Adipose tissue (tissue), 3 donors: ENCODE data around the gene SYCP2. TPM values are rescaled to one million over a fixed set of nuclear protein-coding genes. Genes with fewer than 3 reads are reported as not detected.

Experiments used
- H3K27ac ChIP-seq: one replicate; pipeline ENCODE4 v1.5.1; 2013; ENCODE audit warnings: low read depth, low read length
- WGBS, 3 donors: extraction: QIAGEN DNeasy Blood & Tissue Kit; methylation state at CpG; one replicate each; pipeline ENCODE4 v1.1.7; 2013; 5-methylcytosine and 5-hydroxymethylcytosine counted together
- polyA plus RNA-seq, 3 donors: library from polyadenylated mRNA; stranded (reverse); fragments of 200-250 nt; gene quantifications; one replicate each; pipeline ENCODE4 v1.2.3, GENCODE V29; 2013
- donor health status: healthy with polysubstance abuse.
- donor health status: Bipolar disorder and iron deficiency.
- donor health status: healthy.

Gene SYCP2
- polyA plus RNA-seq, 3 donors = 1.0 to 8.1 (median 1.2) TPM

DNA sequence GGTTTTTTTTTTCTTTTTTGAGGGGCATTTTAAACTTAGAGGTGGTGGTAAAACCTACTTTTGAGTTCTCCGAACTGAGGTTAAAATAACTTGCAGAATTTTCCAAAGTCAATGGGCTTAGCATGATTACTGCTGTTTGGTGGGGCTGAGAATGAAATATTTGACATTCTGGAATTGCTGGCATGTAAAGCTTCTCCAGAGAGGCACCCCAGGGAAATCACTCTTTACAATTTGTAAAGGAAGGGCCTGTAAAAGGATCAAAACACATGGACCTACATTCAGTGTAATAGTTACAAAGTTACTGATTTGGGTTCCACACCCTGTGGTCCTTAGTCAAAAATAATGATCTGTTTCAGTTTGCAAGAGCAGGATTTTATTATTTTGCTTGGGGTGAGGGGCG lies 12.3 kb upstream of the SYCP2 start:
- 76 to 85% (median 80%) methylated on average over 2 of the region's 2 CpGs for WGBS, 3 donors
- H3K27ac ChIP-seq = no peak overlapping the region

DNA sequence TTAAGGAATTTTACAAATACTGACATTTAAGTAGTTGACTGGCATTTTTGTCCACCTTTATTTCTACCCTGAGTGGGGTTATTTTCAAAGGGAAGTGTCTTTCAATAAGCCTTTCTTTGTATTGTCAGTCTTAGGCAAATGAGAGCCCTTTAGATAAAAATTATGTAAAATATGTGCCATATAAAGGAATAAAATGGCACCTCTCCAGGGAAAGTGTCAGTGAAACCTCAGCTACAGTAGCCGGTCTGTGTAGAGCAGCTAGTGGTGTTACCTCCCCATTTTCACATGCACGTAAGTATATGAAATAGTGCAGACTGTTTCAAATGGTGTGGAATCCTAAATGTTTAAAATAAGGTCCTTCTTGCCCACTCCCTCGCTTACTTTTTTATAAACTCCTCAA lies 11.7 kb upstream of the SYCP2 start:
- H3K27ac ChIP-seq = no peak overlapping the region
- WGBS, 3 donors = 65 to 76% (median 66%) methylated on average over 3 of the region's 3 CpGs

DNA sequence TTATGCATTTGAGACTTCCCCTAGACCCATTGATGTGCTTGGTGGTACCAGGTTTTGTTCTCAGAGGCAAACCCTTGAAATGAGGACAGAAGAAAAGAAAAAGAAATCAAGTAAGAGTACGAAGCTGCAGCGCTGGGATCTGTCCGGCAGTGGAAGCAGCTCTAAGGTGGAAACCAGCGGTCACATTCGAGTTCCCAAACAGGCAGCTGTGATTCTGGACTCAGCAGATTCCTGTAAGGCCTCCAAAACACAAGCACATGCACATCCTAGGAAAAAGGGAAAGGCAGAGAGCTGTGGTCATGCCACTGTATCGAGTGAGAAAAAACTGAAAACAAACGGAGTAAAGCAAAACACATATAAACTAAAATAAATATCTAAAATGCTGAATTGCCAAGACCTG lies 11.3 kb upstream of the SYCP2 start:
- no peak overlapping the region for H3K27ac ChIP-seq
- WGBS, 3 donors = 90 to 95% (median 93%) methylated on average over 7 of the region's 7 CpGs

DNA sequence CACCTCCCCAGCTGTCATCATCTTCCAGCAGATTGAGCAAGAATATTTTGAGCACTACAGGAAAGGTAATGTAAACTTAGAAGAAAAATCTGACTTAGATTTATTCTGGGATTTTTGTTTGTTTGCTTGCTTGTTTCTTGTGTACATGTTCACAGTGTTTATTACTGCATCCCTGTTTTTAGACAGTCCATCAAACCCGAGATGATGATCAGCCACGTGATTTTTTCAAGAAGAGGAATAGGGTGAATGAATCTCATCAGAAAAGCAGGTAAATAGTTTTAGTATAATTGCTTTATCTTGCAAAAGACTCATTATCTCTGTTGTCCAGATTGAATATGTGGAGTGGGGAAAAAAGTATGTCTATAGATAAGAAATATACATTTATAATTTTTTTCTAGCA lies 8.8 kb upstream of the SYCP2 start:
- no peak overlapping the region for H3K27ac ChIP-seq
- WGBS, 3 donors = 80 to 88% (median 83%) methylated on average over 2 of the region's 2 CpGs

DNA sequence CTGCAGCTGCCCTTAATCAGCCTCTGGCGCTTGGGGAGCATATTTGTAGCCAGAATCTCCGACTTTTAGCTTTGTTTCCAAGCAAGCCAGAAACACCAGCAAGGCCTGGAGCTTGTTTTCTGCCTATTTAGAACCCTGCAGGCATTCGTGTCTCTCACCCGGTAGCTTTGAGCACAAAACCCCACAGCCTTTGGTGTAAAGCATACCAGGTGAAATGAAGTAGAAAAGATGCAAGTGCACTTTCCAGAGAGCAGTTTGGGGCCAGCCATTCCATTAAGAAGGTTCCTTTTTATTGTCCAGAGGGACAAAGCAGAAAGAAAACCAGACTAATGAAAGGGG lies 7.5 kb upstream of the SYCP2 start:
- WGBS, 3 donors = 0 to 1% (median 0%) methylated on average over 4 of the region's 4 CpGs

DNA sequence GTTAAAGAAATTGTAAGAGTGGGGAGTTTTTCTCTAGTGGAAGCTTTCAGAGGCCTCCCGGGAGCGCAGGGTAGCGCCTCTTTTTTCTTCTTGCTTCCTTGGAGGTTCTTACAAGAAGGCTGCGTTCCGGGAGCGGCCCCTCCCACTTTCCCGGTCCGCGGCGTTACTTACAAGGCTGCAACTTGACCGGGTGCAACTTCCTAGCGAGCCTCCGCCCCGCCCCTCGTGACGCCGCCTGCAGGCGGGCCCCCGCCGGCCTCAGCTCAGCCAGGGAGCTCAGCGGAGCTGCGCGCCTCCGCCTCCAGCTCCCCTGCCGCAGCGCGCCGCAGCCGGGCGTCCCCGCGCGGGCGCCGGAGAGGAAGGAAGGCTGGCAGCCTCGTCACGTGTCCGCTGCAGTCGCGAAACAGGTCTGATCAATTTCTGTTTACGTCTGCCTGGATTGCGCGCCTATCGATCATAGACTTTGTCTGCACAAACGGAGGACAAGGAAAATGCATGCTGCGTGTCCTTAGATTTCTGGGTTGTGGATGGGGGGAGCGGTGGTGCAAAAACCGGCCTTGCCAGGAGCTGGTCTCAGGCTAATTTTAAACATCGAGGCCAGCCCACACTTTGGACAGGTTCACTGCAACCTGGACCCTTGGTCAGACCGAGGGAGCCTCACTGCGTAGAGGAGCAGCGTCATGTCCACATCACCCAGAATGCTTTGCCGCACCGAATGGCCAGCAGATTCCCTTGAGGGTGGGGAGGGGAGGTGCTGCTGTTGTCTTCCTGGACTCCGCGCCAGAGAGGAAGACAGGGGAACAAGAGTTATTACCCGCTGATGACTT lies 6.9 kb upstream of the SYCP2 start, which contains the start of the genes FAM217B and PPP1R3D:
Gene FAM217B, plus strand, starts transcription at position 261 of the 827 bp plus-strand sequence. CDS start 3,555 bp downstream, outside the sequence.
Gene PPP1R3D, minus strand, starts transcription at position 177 of the 827 bp plus-strand sequence. CDS start 374 bp downstream, outside the sequence.
- 0% methylated on average over 46 to 57 of the region's 57 CpGs for WGBS, 3 donors
- H3K27ac ChIP-seq = peak within 1 kb of the TSS; percentile 88

More for the DNA sequence above, 7.5 kb upstream of the SYCP2 start:
- peak overlapping the region; percentile 11 for H3K27ac ChIP-seq

DNA sequence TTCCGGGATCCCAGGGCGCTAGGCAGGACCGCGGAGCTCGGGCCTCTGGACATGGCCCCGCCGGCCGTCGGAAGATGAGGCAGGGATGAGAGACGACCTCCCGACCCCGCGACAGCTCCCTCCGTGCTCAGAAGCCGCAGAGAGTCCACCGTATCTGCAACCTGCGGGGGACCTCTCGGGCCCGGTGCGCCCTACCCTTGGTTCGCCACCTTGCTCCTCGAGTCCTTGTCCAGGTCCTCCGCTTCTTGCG lies 6.4 kb upstream of the SYCP2 start:
- peak overlapping the region; percentile 88 for H3K27ac ChIP-seq
- 0% methylated on average over 24 of the region's 24 CpGs for WGBS, 3 donors

DNA sequence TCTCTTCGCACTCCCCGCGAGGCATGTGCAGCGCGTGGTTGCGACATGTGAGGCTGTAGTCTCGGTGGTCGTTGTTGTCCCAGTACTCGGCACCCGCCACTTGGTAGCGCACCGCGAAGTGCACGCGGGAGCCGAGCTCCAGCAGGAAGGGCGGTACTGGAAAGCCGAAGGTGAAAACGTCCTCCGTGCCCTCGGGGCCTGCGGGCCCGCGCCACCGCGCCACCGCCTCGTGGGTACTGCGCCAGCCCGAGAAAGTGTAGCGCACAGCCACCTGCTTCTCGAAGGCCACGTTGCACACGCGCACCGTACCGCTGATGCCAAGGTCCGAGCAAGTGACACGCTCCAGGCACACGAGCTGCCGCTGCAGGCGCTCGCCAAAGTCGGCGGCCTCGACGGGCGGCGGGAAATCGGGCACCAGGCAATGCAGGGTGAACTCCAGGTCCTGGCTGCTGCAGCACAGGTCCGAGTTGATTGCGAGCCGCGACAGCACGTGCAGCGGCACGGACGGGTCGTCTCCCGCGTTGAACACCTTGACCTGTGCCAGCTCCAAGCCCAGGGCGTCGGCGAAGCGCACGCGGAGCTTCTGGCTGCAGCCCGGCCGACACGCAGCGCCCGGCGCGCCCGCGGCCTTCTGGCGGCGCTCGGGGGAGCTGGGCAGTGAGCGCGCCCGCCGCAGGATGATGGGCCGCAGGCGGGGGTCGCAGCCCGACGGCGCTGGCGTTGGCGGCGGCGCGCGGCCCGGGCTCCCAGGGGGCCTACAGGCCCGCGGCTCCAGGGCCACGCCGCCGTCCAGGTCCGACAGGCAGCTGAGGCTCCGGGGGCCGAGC lies 5.8 kb upstream of the SYCP2 start:
- peak overlapping the region; percentile 88 for H3K27ac ChIP-seq
- 44 to 59% (median 45%) methylated on average over 68 to 104 of the region's 104 CpGs for WGBS, 3 donors

DNA sequence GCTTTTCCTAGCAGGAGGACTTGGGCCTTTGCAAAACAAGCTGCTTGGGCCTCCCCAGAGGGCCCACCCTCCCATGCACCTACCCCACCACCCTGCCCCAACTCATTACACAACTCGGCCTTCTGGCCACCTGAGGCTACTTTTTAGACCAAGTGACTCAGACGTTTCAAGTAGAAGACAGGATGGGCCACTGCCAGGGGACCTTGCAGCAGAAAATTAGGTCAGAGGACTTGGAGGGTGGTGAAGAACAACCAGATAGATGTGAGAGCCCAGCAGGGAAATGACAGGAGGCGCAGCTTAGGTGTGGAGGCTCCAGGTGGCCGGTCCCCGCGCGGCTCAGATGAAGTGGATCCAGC lies 5.2 kb upstream of the SYCP2 start:
- 74 to 80% (median 74%) methylated on average over 7 of the region's 7 CpGs for WGBS, 3 donors
- no peak overlapping the region for H3K27ac ChIP-seq

DNA sequence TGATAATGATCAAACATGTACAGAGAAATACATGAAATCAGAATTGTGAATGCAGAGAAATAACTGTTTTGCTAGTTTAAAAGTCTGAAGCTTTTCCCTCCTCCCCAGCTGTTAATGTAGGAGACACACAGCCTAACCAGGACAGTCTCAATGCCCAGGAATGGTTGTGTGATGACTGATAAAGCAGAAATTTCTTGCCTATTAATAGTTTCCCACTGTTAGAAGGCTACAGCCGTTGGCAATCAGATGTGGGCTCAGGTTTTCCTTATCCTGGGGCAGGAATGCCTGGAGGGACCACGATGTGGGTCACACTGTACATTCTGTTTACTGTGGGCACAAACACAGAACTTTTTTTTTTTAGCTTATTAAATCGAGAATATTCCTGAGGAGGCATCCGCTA lies 4.8 kb upstream of the SYCP2 start:
- no peak overlapping the region for H3K27ac ChIP-seq
- 47 to 66% (median 62%) methylated on average over 4 of the region's 4 CpGs for WGBS, 3 donors

DNA sequence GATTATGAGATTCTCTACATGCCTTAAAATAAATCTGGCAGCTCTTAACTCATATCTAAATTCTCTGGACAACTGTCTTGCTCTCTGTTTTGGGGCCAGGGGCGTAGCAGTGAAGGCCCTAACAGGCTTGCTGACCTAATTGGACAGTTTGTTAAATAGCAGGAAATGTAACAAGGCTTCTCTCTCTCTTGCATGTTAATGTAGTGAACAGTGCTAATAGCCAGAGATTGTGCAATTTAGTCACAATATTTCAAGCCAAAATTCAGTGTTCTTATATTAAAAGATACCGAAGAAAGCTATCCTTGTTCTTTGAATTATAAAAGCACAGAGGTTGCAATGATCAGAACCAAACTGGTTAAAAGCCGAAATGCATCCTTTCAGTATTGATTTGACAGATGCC lies 3.7 kb upstream of the SYCP2 start:
- 42 to 54% (median 47%) methylated on average over 3 of the region's 3 CpGs for WGBS, 3 donors
- no peak overlapping the region for H3K27ac ChIP-seq

DNA sequence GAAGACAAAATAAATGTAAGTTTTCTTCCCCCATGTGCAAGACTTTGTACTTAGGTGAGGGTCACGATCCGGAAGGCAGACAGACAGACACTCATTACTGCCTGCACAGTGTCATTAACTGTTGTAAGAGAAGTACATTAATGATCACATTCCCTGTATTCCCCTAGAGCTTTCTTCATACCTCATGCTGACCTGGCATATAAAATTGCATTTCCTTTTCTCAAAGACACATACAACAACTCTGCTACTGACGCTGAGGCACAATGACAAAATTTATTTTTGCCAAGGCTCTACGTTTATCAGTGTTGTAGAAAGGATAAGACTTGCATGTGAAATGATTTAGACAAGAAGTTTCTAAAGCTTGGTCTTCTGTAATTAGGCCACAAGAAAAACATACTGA lies 3.0 kb upstream of the SYCP2 start:
- H3K27ac ChIP-seq = no peak overlapping the region
- 46 to 56% (median 55%) methylated on average over 4 of the region's 4 CpGs for WGBS, 3 donors

DNA sequence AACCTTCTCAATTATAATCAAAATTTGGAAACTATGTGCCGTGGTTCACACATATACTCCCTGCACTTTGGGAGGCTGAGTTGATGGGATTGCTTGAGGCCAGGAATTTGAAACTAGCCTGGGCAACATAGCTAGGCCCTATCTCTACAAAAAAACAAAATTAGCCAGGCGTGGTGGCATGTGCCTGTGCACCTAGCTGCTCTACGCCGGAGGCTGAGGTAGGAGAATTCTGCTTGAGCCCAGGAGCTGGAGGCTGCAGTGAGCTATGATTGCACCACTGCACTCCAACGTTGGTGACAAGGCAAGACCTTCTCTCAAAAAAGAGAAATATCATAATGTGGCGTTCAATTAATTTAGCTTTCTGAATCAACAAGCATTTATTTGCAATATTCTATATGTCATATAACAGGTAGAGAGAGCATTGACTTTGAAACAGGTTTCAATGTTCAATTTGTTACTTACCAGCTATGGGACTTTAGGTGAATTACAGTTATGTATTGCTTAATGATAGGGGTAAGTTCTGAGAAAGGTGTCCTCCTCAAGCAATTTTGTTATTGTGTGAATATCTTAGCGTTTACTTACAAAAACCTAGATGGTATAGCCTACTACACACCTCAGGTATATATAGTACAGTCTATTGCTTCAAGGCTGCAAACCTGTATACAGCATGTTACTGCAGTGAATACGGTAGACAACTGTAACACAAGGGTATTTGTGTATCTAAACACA lies 2.2 kb upstream of the SYCP2 start:
- 83 to 87% (median 85%) methylated on average over 8 of the region's 8 CpGs for WGBS, 3 donors
- no peak overlapping the region for H3K27ac ChIP-seq

DNA sequence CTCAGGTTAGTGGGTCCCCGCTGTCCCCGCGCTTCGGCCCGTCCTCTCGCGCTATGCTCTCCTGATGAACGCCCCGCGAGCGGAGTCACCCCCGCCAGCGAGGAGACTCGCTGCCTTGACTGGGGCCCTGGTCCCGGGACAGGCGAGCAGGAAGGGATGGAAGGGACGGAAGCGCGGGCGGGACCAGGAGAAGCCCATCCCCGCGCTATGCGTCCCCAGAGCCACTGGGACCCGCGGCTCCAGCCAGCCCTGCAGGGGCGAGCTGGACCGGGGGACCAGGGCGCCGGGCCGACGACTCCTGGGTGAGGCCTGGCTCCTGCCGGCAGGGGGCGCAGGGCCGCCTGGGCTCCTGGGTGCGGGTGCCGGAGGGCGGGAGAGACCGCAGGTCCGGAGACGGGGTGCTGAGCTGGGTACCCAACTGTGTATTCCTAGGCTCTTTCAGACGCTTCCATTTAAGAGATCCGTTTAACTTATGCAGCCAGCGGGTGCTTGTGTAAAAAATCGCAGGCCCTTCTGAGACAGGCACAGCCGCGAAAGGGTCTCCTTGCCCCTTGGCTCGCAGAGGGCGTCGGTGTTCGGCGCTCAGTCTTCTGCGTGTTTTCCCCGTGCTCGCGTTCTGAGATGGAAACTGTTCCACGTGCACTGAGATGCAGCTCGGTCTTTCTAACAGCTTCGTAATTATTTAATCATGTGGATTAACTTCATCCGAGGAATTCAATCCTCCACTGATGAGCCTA lies 580 bp upstream of the SYCP2 start:
- H3K27ac ChIP-seq = no peak overlapping the region
- WGBS, 3 donors = 3 to 6% (median 5%) methylated on average over 50 to 59 of the region's 59 CpGs

DNA sequence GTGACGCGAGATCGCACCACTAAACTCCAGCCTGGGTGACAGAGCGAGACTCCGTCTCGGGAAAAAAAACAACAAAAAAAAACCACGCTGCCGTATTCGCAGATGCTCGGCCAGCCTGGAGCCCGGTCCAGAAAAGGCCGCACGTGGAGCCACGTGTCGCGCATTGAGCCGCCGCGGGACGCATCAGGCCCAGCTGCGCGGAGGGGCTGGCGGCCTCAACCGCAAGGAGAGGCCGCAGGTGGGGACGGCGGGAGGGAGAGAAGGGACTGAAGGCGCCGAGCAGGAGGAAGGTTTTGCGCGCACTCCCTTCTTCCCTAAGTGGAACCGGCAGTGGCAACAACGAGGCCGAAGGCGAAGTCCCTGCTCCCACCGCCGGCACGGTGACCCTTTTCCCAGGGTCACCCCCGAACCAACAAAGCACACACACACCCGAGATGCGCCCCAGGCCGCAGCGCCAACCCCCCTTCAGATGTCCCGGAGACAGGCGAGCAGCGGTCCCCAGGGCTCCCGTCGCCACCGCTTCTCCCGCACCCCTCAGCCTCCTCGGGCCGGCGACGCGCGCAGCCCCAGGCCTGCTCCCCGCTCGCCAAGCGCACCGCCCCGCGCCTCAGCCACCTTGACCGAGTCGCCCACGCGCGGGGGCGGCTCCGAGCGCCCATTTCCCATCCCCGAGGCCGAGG lies 681 bp downstream of the SYCP2 start:
- WGBS, 3 donors = 85 to 87% (median 87%) methylated on average over 61 to 72 of the region's 72 CpGs
- H3K27ac ChIP-seq = no peak overlapping the region

DNA sequence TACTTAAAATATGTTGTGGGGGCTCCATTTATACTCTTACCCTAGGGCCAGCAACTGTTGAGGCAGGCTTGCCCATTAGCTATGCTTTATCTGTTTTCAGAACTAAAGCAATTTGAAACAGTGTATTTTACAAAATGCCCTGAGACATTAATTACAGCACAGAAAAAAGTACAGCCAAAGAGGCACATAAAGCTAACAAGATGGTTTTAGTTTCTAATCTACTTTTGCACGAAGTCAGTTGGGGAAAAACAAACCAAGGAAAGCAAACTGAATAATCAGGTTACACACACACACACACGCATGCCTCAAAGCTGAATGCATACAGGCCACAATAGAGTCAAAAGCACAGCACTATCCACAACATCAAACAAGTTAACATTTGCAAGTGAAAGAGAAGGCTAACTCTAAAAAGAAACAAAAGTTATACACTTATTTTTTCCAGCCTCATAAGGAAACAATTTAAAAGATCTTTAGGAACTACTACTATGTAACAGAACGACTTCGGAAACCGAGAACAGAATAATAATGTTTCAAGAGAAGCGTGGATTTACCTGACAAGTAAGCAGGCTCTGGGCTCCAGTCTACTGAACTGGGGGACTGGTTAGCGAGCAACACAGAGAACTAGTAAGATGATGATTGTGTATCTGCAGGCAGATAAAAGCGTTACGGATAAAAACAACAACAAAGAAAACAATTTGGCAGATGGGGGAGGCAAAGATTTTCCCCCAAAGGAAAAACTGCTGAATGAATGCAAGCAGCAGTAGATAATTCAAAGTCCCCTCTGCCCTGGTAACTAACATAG lies 1.7 kb downstream of the SYCP2 start:
- no peak overlapping the region for H3K27ac ChIP-seq

DNA sequence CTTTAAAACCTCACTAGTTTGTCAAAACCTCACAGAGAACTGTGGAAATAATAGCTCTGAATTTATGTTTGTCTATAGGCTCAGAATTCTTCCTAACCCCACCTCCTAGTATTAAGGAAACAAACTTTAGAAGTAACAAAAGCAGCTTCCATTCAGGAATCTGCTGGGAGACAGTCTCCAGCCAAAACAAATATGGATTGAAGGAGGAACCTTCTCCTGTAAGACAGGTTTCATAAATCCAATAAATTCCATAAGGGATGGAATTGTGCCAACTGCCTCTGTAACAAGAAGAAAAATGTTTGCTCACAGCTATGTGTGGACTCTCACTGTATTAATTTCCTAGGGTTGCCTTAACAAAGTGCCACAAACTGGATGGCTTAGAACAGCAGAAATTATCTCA lies 7.5 kb downstream of the SYCP2 start:
- H3K27ac ChIP-seq = no peak overlapping the region

More for the DNA sequence above, 1.7 kb downstream of the SYCP2 start:
- 49 to 93% (median 85%) methylated on average over 9 of the region's 9 CpGs for WGBS, 3 donors
